VCaP (cell line): ENCODE results near the gene SPRING1.

Experiments used
- H3K27ac ChIP-seq: fragments of 450-650 bp; 2 replicates; pipeline ENCODE4 v1.5.1; 2017
- TF ChIP-seq, protein P1 (sequence below): fragments of 450-650 bp; conservative IDR thresholded peaks from 2 replicates; pipeline ENCODE4 v1.5.1; 2017; ENCODE audit warnings: mild to moderate bottlenecking, moderate library complexity

The SPRING1 gene

GRCh38 chr12:116695464-116695725 is 42.5 kb downstream of the SPRING1 start:
- TF ChIP-seq, protein P1, sequence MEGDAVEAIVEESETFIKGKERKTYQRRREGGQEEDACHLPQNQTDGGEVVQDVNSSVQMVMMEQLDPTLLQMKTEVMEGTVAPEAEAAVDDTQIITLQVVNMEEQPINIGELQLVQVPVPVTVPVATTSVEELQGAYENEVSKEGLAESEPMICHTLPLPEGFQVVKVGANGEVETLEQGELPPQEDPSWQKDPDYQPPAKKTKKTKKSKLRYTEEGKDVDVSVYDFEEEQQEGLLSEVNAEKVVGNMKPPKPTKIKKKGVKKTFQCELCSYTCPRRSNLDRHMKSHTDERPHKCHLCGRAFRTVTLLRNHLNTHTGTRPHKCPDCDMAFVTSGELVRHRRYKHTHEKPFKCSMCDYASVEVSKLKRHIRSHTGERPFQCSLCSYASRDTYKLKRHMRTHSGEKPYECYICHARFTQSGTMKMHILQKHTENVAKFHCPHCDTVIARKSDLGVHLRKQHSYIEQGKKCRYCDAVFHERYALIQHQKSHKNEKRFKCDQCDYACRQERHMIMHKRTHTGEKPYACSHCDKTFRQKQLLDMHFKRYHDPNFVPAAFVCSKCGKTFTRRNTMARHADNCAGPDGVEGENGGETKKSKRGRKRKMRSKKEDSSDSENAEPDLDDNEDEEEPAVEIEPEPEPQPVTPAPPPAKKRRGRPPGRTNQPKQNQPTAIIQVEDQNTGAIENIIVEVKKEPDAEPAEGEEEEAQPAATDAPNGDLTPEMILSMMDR: no peak
- peak overlapping the region; percentile 87; the same call in 1 of the 2 replicates for H3K27ac ChIP-seq

GRCh38 chr12:116694653-116695463 is 43.0 kb downstream of the SPRING1 start:
- TF ChIP-seq, protein P1: no peak
- H3K27ac ChIP-seq: no peak overlapping the region; the same call in 1 of the 2 replicates

DNA sequence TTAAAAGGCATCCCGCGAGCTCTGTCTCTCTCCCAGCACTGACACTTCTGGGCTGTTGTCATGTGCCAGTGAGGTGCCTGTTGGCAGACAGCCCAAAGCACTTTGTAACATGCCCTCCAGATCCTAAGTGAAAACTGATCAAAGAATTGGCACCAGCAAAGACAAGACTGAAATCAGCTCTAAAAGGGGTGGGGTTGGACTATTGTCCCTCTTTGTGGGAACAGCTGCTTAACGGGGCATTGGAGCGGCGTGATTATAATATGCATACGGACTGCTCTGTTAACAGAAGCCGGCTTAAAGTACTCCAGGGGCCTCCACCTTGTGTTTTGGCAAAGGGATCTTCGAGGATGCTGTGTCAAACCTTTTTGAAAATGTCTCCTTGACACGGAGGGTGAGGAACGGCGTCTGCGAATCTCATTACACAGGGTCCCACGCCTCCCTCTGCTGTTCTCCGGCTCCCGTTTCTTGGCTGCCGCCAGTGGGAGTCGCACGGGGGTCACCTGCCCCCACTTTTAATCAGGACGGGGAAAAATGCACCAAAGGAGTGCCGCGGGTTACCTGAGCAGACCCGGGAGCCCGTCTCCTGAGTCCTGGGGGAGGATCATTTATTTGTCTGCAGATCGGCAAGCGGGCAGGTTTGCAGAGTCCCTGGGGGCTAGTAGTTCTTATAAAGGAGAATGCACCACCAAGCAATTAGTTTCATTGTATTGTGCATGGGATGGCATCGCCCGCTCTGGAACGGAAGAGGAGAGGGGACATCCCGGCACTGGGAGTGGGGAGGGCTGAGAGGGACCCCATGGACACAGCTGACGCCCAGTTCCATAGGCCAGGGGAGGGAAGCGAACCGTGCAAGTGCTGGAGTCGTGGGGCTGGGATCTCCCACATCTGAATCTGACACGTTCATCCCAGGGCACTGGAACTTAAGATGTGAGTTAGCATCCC is 44.3 kb downstream of the SPRING1 start:
- peak overlapping the region; percentile 12; the same call in 1 of the 2 replicates for H3K27ac ChIP-seq
- TF ChIP-seq, protein P1: no peak

- peak overlapping the region; percentile 12; the same call in 1 of the 2 replicates for H3K27ac ChIP-seq
- TF ChIP-seq, protein P1: no peak
Measured at GRCh38 chr12:116692605-116693004, 45.3 kb downstream of the SPRING1 start.

GRCh38 chr12:116691636-116692035 is 46.2 kb downstream of the SPRING1 start:
- TF ChIP-seq, protein P1: no peak
- no peak overlapping the region for H3K27ac ChIP-seq

GRCh38 chr12:116691205-116691604 is 46.7 kb downstream of the SPRING1 start:
- TF ChIP-seq, protein P1: no peak
- H3K27ac ChIP-seq: no peak overlapping the region
